Measurements from ENCODE around the gene LRP6.

DNA sequence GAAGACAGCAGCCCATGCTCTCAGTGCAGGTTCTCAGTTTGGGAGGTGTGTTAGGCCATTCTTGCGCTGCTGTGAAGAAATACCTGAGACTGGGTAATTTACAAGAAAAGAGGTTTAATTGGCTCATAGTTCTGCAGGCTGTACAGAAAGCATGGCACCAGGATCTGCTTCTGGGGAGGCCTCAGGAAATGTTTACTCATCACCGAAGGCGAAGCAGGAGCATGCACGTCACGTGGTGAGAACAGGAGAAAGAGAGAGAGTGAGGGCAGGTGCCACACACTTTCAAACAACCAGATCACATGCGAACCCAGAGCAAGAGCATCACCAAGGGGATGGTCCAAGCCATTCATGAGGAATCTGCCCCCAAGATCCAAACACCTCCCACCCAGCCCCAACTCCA is 9.0 kb upstream of the LRP6 start:
- TF ChIP-seq, protein P1, sequence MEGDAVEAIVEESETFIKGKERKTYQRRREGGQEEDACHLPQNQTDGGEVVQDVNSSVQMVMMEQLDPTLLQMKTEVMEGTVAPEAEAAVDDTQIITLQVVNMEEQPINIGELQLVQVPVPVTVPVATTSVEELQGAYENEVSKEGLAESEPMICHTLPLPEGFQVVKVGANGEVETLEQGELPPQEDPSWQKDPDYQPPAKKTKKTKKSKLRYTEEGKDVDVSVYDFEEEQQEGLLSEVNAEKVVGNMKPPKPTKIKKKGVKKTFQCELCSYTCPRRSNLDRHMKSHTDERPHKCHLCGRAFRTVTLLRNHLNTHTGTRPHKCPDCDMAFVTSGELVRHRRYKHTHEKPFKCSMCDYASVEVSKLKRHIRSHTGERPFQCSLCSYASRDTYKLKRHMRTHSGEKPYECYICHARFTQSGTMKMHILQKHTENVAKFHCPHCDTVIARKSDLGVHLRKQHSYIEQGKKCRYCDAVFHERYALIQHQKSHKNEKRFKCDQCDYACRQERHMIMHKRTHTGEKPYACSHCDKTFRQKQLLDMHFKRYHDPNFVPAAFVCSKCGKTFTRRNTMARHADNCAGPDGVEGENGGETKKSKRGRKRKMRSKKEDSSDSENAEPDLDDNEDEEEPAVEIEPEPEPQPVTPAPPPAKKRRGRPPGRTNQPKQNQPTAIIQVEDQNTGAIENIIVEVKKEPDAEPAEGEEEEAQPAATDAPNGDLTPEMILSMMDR (IDR thresholded peaks at IDR 0.05) = no peak
- TF ChIP-seq ZFX (IDR thresholded peaks at IDR 0.05; ENCODE audit: borderline replicate concordance) = no peak
